AG09309 (cell line): ENCODE data around the gene KIAA1671.
"Not testable (repeated sequence)": the region's sequence is repeated elsewhere in the genome, so short reads cannot be mapped to it uniquely, and the experiment has no call there.

Source experiments
- DNase-seq: peaks from one replicate; pipeline ENCODE4 v3.0.0-alpha.2; 2010; ENCODE audit warnings: low read depth
- H3K4me3 ChIP-seq: 2 replicates; pipeline ENCODE4 v1.5.1; 2011; ENCODE audit warnings: mild to moderate bottlenecking, low read depth, low read length, moderate library complexity; ENCODE audit not compliant: control insufficient read depth
- CTCF ChIP-seq: IDR thresholded peaks from 2 replicates; pipeline ENCODE4 v1.5.1; 2011; ENCODE audit warnings: mild to moderate bottlenecking, low read depth, low read length, inconsistent platforms; ENCODE audit not compliant: insufficient read depth, control insufficient read depth; ENCODE audit errors: missing control alignments

The KIAA1671 gene

GRCh38 chr22:25172153-25172552, 219.6 kb downstream of the KIAA1671 start:
- H3K4me3 ChIP-seq, result no peak overlapping the region
- no peak for DNase-seq
- TF ChIP-seq CTCF, result no peak

GRCh38 chr22:25174156-25174887, 221.8 kb downstream of the KIAA1671 start:
- TF ChIP-seq CTCF, result no peak
- H3K4me3 ChIP-seq, result no peak overlapping the region
- DNase-seq, result no peak

GRCh38 chr22:25174888-25175411, 222.4 kb downstream of the KIAA1671 start:
- TF ChIP-seq CTCF, result no peak
- DNase-seq, result no peak
- no peak overlapping the region for H3K4me3 ChIP-seq

GRCh38 chr22:25176175-25176574, 223.7 kb downstream of the KIAA1671 start:
- no peak overlapping the region for H3K4me3 ChIP-seq
- DNase-seq, result no peak
- TF ChIP-seq CTCF, result no peak

- H3K4me3 ChIP-seq, result no peak overlapping the region
- DNase-seq, result no peak
- no peak for TF ChIP-seq CTCF
Measured at GRCh38 chr22:25176799-25177198, 224.3 kb downstream of the KIAA1671 start.

- no peak for DNase-seq
- no peak for TF ChIP-seq CTCF
- H3K4me3 ChIP-seq, result no peak overlapping the region
Measured at GRCh38 chr22:25177226-25177625, 224.7 kb downstream of the KIAA1671 start.

GRCh38 chr22:25177895-25178294, 225.4 kb downstream of the KIAA1671 start:
- TF ChIP-seq CTCF, result no peak
- H3K4me3 ChIP-seq, result no peak overlapping the region
- no peak for DNase-seq

GRCh38 chr22:25178348-25178747, 225.8 kb downstream of the KIAA1671 start:
- H3K4me3 ChIP-seq, result not testable (repeated sequence)

GRCh38 chr22:25178869-25179631, 226.5 kb downstream of the KIAA1671 start:
- not testable (repeated sequence) for H3K4me3 ChIP-seq, DNase-seq

More at GRCh38 chr22:25178348-25178747, 225.8 kb downstream of the KIAA1671 start:
- not testable (repeated sequence) for DNase-seq
